ENCODE data around the gene HNRNPL.
A peak's percentile ranks its signal among the peaks of the same experiment; 100 is the strongest.

HNRNPL gene

GRCh38 chr19:38842439-38843174 is 7.2 kb downstream of the HNRNPL start:
- peak overlapping the region; percentile 99 for H3K27ac ChIP-seq
- POLR2A ChIA-PET (ENCODE audit: low non-redundant PET), result no interaction called here
- TF ChIP-seq CTCF (conservative IDR thresholded peaks at IDR 0.05; ENCODE audit: low read depth), result no peak
- CTCF ChIA-PET, result interaction anchor here (0.6 to 0.7 kb wide), 2 partner anchors 12 to 77 kb away, joined by 6 to 8 read pairs; no protein-coding TSS in a partner anchor
- no peak for DNase-seq (ENCODE audit: low spot score)

- CTCF ChIA-PET, result interaction anchor here (0.6 to 0.7 kb wide), 2 partner anchors 11 to 77 kb away, joined by 6 to 8 read pairs; no protein-coding TSS in a partner anchor
- no peak for TF ChIP-seq CTCF (conservative IDR thresholded peaks at IDR 0.05; ENCODE audit: low read depth)
- no peak for DNase-seq (ENCODE audit: low spot score)
- no peak overlapping the region for H3K27ac ChIP-seq
- POLR2A ChIA-PET (ENCODE audit: low non-redundant PET), result no interaction called here
Observed at GRCh38 chr19:38841787-38842438, 7.9 kb downstream of the HNRNPL start.

- no peak for TF ChIP-seq CTCF (conservative IDR thresholded peaks at IDR 0.05; ENCODE audit: low read depth)
- CTCF ChIA-PET, result no interaction called here
- peak overlapping the region; percentile 91 for H3K27ac ChIP-seq
- DNase-seq (ENCODE audit: low spot score), result no peak
- POLR2A ChIA-PET (ENCODE audit: low non-redundant PET), result interaction anchor here (0.5 to 1.0 kb wide), 2 partner anchors 30 to 109 kb away, joined by 3 to 6 read pairs; no protein-coding TSS in a partner anchor
Observed at GRCh38 chr19:38841180-38841766, 8.5 kb downstream of the HNRNPL start.

GRCh38 chr19:38840583-38840968 is 9.2 kb downstream of the HNRNPL start:
- DNase-seq (ENCODE audit: low spot score), result no peak
- TF ChIP-seq CTCF (conservative IDR thresholded peaks at IDR 0.05; ENCODE audit: low read depth), result no peak
- peak overlapping the region; percentile 91 for H3K27ac ChIP-seq
- POLR2A ChIA-PET (ENCODE audit: low non-redundant PET), result interaction anchor here (0.5 to 1.0 kb wide), 4 partner anchors 9 to 108 kb away, joined by 3 to 6 read pairs (median 4); no protein-coding TSS in a partner anchor
- CTCF ChIA-PET, result no interaction called here

- CTCF ChIA-PET, result interaction anchor here (0.6 to 3.1 kb wide), 3 partner anchors 18 to 106 kb away, joined by 3 to 18 read pairs (median 3); no protein-coding TSS in a partner anchor
- no peak for DNase-seq (ENCODE audit: low spot score)
- no peak for TF ChIP-seq CTCF (conservative IDR thresholded peaks at IDR 0.05; ENCODE audit: low read depth)
- POLR2A ChIA-PET (ENCODE audit: low non-redundant PET), result interaction anchor here (0.5 to 1.0 kb wide), 3 partner anchors 9 to 107 kb away, joined by 3 to 6 read pairs (median 6); no protein-coding TSS in a partner anchor
- peak overlapping the region; percentile 91 for H3K27ac ChIP-seq
Observed at GRCh38 chr19:38839816-38840582, 9.8 kb downstream of the HNRNPL start.

Data from RWPE1 (cell line).